Prostate gland (tissue), 2 donors: ENCODE measurements around the gene C10orf90. TPM values are rescaled to one million over a fixed set of nuclear protein-coding genes. Genes with fewer than 3 reads are reported as not detected.

Experiments used
- DNase-seq: peaks from one replicate; pipeline ENCODE4 v3.0.0-alpha.2; 2019; ENCODE audit warnings: low spot score
- H3K27ac ChIP-seq, 2 donors: fragments of 200-600 bp; sonication (generic); 2 replicates each; pipeline ENCODE4 v1.5.1; 2017 to 2019
- H3K27me3 ChIP-seq: fragments of 200-600 bp; sonication (generic); replicated peaks from 2 replicates; pipeline ENCODE4 v1.5.1; 2019; ENCODE audit not compliant: insufficient read depth
- H3K36me3 ChIP-seq, 2 donors: fragments of 200-600 bp; sonication (generic); 1 replicate in 1 of 2; 2 replicates in 1 of 2; pipeline versions ENCODE4 v1.5.1 to v1.8.1; 2017 to 2019
- H3K4me1 ChIP-seq: fragments of 200-600 bp; sonication (generic); replicated peaks from 2 replicates; pipeline ENCODE4 v1.5.1; 2019
- H3K4me3 ChIP-seq, 2 donors: fragments of 200-600 bp; sonication (generic); 2 replicates each; pipeline ENCODE4 v1.5.1; 2017 to 2019
- H3K9me3 ChIP-seq: fragments of 200-600 bp; sonication (generic); 2 replicates; pipeline ENCODE4 v1.5.1; 2017
- POLR2A ChIP-seq: fragments of 450-650 bp; IDR thresholded peaks from one replicate; pipeline ENCODE4 v1.6.1; 2016; ENCODE audit warnings: antibody characterized with exemption, mild to moderate bottlenecking
- POLR2AphosphoS5 ChIP-seq: sonication (generic); formaldehyde crosslinking; IDR thresholded peaks from one replicate; pipeline ENCODE4 v1.6.1; 2017; ENCODE audit warnings: antibody characterized with exemption
- WGBS: methylation state at CpG from one replicate; pipeline ENCODE4 v1.1.5; 2018; 5-methylcytosine and 5-hydroxymethylcytosine counted together
- intact Hi-C: fragments of 100-400 bp; cut with DNase I; formaldehyde crosslinking; loops from one replicate; pipeline ENCODE4 v1.14.2; 2022
- total RNA-seq, 2 donors: library from RNA; depleted of rRNA; stranded (reverse); fragments of >200 nt; gene quantifications; one replicate each; pipeline ENCODE4 v1.1.0, GENCODE V29; 2016
- TF ChIP-seq, protein P1 (sequence below), 4 experiments: fragments of 200-600 bp in 2 of 4; fragments of 450-650 bp in 2 of 4; sonication (generic) in 2 of 4; IDR thresholded peaks; 1 replicate in 3 of 4; 2 replicates in 1 of 4; pipeline ENCODE4 v1.5.1; 2016 to 2019; ENCODE audit warnings: antibody characterized with exemption in 4 of 4, mild to moderate bottlenecking in 2 of 4, moderate library complexity in 2 of 4

Gene C10orf90
- total RNA-seq, 2 donors from 2014 or later: 0.45 TPM; not detected in 1

- Histone ChIP-seq H3K4me1 (no peaks in the 10 kb centered on the region), H3K27ac (no peak overlapping the region), H3K9me3 (no peaks in the 10 kb centered on the region), H3K27me3 (no peaks in the 10 kb centered on the region), H3K4me3 (no peak overlapping the region), H3K36me3 (no peaks in the 10 kb centered on the region)
- intact Hi-C loops: no loop called here
- TF ChIP-seq, protein P1, sequence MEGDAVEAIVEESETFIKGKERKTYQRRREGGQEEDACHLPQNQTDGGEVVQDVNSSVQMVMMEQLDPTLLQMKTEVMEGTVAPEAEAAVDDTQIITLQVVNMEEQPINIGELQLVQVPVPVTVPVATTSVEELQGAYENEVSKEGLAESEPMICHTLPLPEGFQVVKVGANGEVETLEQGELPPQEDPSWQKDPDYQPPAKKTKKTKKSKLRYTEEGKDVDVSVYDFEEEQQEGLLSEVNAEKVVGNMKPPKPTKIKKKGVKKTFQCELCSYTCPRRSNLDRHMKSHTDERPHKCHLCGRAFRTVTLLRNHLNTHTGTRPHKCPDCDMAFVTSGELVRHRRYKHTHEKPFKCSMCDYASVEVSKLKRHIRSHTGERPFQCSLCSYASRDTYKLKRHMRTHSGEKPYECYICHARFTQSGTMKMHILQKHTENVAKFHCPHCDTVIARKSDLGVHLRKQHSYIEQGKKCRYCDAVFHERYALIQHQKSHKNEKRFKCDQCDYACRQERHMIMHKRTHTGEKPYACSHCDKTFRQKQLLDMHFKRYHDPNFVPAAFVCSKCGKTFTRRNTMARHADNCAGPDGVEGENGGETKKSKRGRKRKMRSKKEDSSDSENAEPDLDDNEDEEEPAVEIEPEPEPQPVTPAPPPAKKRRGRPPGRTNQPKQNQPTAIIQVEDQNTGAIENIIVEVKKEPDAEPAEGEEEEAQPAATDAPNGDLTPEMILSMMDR (IDR thresholded peaks at IDR 0.05): no peak
- TF ChIP-seq POLR2AphosphoS5 (no peak), POLR2A (no peak)
- no peak for DNase-seq
- WGBS: 74% methylated on average over 7 of the region's 7 CpGs
These were observed 179.0 kb downstream of the C10orf90 start for GRCh38 chr10:126491476-126491875.

DNA sequence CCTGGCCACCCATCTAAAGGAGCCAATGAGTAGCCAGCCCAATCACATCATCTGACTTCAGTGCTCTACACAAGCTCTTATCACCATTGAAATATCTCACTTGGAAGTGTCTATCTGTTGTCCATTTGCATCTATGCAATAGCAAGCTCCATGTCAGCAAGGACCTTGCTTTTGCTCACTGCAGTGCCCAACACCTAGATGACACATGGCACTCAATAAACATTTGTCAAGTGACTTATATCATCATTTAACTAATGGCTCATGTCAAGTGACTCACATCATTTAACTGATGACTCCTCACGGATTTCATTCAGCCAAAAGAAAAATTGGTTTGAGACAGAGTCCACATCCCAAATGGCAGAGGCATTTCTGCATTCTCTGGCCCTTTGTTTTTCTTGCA is 189.3 kb downstream of the C10orf90 start:
- intact Hi-C loops: no loop called here
- TF ChIP-seq, protein P1 (IDR thresholded peaks at IDR 0.05): no peak
- TF ChIP-seq POLR2A: no peak
- no peak for TF ChIP-seq POLR2AphosphoS5
- H3K27me3 ChIP-seq: no peaks in the 10 kb centered on the region
- no peaks in the 10 kb centered on the region for H3K9me3 ChIP-seq
- H3K4me1 ChIP-seq: no peaks in the 10 kb centered on the region
- WGBS: 76% methylated on average over 1 of the region's 1 CpG
- DNase-seq: no peak
- H3K36me3 ChIP-seq: no peaks in the 10 kb centered on the region
- H3K4me3 ChIP-seq: no peak overlapping the region
- H3K27ac ChIP-seq: no peak overlapping the region

DNA sequence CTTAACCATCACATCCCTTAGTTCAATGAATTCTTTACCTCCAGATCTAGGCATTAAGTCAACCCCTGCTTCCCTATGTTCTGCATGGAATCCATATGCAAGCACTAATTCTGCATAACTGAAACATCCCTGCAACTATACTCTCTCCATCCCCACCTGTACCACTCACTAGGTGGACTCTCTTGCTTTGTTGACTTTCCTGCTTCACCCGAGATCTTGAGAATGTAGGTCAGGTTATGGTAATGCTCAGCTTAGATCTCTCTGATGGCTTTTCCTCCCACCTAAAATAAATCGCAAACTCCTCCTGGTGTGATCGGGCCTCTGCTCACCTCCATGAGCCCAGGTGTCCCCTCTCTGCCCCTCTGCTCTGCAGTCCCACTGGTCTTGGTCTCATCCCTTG is 189.8 kb downstream of the C10orf90 start:
- TF ChIP-seq POLR2A (no peak), POLR2AphosphoS5 (no peak)
- TF ChIP-seq, protein P1 (IDR thresholded peaks at IDR 0.05): no peak
- DNase-seq: no peak
- 92% methylated on average over 3 of the region's 3 CpGs for WGBS
- Histone ChIP-seq H3K9me3 (no peaks in the 10 kb centered on the region), H3K4me1 (no peaks in the 10 kb centered on the region), H3K27me3 (no peaks in the 10 kb centered on the region), H3K36me3 (no peaks in the 10 kb centered on the region), H3K4me3 (no peak overlapping the region), H3K27ac (no peak overlapping the region)
- intact Hi-C loops: no loop called here

GRCh38 chr10:126479280-126479895 is 191.1 kb downstream of the C10orf90 start:
- H3K4me1 ChIP-seq: no peaks in the 10 kb centered on the region
- intact Hi-C loops: no loop called here
- WGBS: 91% methylated on average over 7 of the region's 7 CpGs

GRCh38 chr10:126478546-126478945 is 191.9 kb downstream of the C10orf90 start:
- Histone ChIP-seq H3K27me3 (no peaks in the 10 kb centered on the region), H3K9me3 (no peaks in the 10 kb centered on the region), H3K27ac (no peak overlapping the region), H3K36me3 (no peaks in the 10 kb centered on the region), H3K4me3 (no peak overlapping the region), H3K4me1 (no peaks in the 10 kb centered on the region)
- no peak for TF ChIP-seq POLR2A
- intact Hi-C loops: no loop called here
- WGBS: 83% methylated on average over 6 of the region's 6 CpGs
- DNase-seq: no peak

More at GRCh38 chr10:126479280-126479895, 191.1 kb downstream of the C10orf90 start:
- Histone ChIP-seq H3K27ac (no peak overlapping the region), H3K4me3 (no peak overlapping the region), H3K9me3 (no peaks in the 10 kb centered on the region), H3K27me3 (no peaks in the 10 kb centered on the region), H3K36me3 (no peaks in the 10 kb centered on the region)
- no peak for TF ChIP-seq POLR2AphosphoS5
- TF ChIP-seq, protein P1 (IDR thresholded peaks at IDR 0.05): no peak
- no peak for TF ChIP-seq POLR2A
- no peak for DNase-seq
